Nephron (organoid): ENCODE measurements around the gene BRSK2.

ENCODE experiments used
- H3K27ac Mint-ChIP-seq, 3 experiments: 2 replicates each; pipeline ENCODE4 v1.8.0; 2020; ENCODE audit warnings: mixed read lengths in 3 of 3, mild to moderate bottlenecking in 2 of 3, moderate library complexity in 1 of 3
- H3K27me3 Mint-ChIP-seq: 2 replicates; pipeline ENCODE4 v1.8.0; 2021; ENCODE audit warnings: low read depth, mild to moderate bottlenecking, moderate library complexity, mixed read lengths
- H3K36me3 Mint-ChIP-seq: 2 replicates; pipeline ENCODE4 v1.8.0; 2020; ENCODE audit warnings: low read depth, mixed read lengths
- H3K4me1 Mint-ChIP-seq: 2 replicates; pipeline ENCODE4 v1.8.0; 2020; ENCODE audit warnings: mixed read lengths
- H3K4me3 Mint-ChIP-seq, 3 experiments: 2 replicates each; pipeline ENCODE4 v1.8.0; 2020; ENCODE audit warnings: mild to moderate bottlenecking in 3 of 3, mixed read lengths in 3 of 3, moderate library complexity in 2 of 3
- H3K9me3 Mint-ChIP-seq: 2 replicates; pipeline ENCODE4 v1.8.0; 2020; ENCODE audit warnings: mixed read lengths
- TF ChIP-seq, protein P1 (sequence below), 3 experiments: fragments of 200-600 bp; sonication (generic); IDR thresholded peaks; one replicate each; pipeline ENCODE4 v1.5.0; 2021; ENCODE audit warnings: antibody characterized with exemption in 3 of 3; ENCODE audit not compliant: unreplicated experiment in 3 of 3

BRSK2 gene

DNA sequence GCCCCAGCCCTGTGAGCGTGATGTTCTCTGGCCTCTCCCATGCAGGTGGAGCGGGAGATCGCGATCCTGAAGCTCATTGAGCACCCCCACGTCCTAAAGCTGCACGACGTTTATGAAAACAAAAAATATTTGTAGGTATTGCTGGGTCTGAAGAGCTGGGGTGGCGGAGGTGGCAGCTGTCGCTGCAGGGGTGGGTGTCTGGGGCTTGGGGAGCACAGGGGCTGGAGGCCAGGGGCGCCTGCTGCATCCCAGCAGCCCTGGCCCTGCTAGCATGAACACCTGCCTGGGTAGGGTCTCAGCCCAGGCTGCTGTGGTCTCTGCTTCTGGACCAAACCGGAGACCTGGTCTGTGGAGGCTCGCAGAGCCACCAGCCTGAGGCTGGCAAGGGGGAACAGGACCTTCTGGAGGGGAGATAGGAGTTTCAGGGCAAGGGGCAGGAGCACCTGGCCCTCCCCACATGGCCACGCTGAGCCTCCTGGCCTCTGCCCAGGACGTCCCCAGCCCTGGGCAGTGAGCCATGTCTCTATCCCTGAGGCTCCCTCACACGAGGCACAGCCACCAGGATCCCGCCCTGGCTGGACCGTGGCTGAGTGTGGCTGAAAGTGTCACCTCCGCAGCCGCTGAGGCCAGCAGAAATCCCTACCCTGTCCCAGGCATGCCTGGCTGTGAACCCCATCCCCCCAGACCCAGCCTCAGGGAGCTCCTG, 48.7 kb downstream of the BRSK2 start:
- TF ChIP-seq, protein P1, sequence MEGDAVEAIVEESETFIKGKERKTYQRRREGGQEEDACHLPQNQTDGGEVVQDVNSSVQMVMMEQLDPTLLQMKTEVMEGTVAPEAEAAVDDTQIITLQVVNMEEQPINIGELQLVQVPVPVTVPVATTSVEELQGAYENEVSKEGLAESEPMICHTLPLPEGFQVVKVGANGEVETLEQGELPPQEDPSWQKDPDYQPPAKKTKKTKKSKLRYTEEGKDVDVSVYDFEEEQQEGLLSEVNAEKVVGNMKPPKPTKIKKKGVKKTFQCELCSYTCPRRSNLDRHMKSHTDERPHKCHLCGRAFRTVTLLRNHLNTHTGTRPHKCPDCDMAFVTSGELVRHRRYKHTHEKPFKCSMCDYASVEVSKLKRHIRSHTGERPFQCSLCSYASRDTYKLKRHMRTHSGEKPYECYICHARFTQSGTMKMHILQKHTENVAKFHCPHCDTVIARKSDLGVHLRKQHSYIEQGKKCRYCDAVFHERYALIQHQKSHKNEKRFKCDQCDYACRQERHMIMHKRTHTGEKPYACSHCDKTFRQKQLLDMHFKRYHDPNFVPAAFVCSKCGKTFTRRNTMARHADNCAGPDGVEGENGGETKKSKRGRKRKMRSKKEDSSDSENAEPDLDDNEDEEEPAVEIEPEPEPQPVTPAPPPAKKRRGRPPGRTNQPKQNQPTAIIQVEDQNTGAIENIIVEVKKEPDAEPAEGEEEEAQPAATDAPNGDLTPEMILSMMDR (IDR thresholded peaks at IDR 0.05; ENCODE audit: unreplicated experiment in 3 of 3), result no peak
- Mint-ChIP-seq H3K36me3 (no peaks in the 10 kb centered on the region), H3K4me3 (no peak overlapping the region), H3K4me1 (no peaks in the 10 kb centered on the region), H3K27ac (no peak overlapping the region), H3K27me3 (peaks cover 6% of the 10 kb centered on the region), H3K9me3 (no peaks in the 10 kb centered on the region)

DNA sequence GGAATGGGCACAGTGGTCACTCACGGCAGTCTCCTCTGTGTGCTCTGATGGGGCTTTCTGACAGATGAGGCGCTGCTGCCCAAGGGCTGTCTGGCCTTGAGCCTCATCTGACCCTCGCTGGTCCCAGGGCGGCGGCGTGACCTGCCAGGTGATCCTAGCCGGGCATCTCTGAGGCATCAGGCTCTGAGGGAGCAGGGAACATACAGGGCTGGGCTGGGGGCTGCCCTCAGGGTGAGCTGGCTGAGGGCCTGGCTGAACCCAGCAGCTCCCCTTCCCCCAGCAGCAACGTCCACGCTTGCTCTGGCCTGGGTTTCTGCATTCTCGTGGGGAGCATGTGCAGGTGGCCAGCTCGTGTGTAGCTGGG, 49.2 kb downstream of the BRSK2 start:
- Mint-ChIP-seq H3K27me3 (peaks cover 4% of the 10 kb centered on the region), H3K36me3 (no peaks in the 10 kb centered on the region), H3K9me3 (no peaks in the 10 kb centered on the region), H3K4me3 (no peak overlapping the region), H3K4me1 (no peaks in the 10 kb centered on the region), H3K27ac (no peak overlapping the region)
- TF ChIP-seq, protein P1 (IDR thresholded peaks at IDR 0.05; ENCODE audit: unreplicated experiment in 3 of 3), result no peak

DNA sequence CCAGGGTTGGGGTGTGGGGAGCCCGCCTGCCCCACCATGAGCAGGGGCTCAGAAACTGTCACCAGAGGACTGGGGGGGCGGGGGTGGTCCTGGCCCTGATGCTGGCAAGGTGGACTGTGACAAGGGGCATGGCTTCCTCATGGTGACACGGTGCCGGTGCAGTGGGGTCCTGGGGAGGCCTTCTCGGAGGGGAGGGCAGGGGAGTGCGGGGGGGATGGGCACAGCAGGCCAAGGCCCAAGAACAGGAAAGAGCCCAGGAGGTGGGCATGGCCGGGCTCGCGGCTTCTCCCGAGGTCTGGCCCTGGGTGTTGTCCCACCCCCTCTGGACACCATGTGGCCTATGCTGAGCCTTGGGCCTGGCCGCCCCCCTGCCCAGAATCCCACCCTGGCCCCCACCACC, 49.6 kb downstream of the BRSK2 start:
- TF ChIP-seq, protein P1 (IDR thresholded peaks at IDR 0.05; ENCODE audit: unreplicated experiment in 3 of 3), result no peak
- H3K27ac Mint-ChIP-seq, result no peak overlapping the region
- H3K9me3 Mint-ChIP-seq, result no peaks in the 10 kb centered on the region
- H3K36me3 Mint-ChIP-seq, result no peaks in the 10 kb centered on the region
- H3K27me3 Mint-ChIP-seq, result no peaks in the 10 kb centered on the region
- no peak overlapping the region for H3K4me3 Mint-ChIP-seq
- no peaks in the 10 kb centered on the region for H3K4me1 Mint-ChIP-seq

DNA sequence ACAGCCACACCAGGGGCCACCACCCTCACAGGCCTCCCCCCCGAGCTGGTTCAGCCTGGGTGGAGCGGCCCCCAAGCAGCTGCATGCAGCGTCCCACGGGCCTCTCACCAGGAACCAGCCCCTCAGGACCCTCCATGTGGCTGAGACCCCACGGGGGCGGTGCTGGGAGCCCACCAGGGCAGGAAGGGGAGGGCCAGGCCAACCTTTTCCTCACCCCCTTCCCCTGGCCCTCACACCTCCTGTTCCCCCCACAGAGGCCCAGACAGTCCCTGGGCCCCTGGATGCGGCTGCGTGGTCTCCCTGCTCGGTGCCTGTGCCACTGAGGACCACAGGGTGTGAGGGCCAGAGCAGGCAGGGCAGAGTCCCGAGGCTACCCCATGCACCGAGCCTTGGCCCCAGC, 50.3 kb downstream of the BRSK2 start:
- Mint-ChIP-seq H3K4me3 (no peak overlapping the region), H3K27ac (no peak overlapping the region), H3K36me3 (no peaks in the 10 kb centered on the region), H3K27me3 (no peaks in the 10 kb centered on the region), H3K4me1 (no peaks in the 10 kb centered on the region), H3K9me3 (no peaks in the 10 kb centered on the region)
- TF ChIP-seq, protein P1 (IDR thresholded peaks at IDR 0.05; ENCODE audit: unreplicated experiment in 3 of 3), result no peak

DNA sequence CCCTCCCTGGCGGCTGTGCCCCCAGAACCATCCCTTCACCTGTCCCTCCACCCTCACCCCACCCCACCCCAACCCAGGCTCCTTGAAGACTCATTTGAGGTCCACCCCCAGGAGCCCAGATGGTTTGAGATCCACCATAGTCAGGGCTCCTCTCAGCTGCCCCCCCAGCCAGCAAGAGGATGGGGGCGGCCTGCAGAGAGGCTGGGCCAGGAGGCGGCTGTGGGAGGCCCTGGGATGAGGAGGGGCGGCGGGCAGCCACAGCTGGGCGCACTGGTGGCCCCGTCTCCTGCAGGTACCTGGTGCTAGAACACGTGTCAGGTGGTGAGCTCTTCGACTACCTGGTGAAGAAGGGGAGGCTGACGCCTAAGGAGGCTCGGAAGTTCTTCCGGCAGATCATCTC, 50.8 kb downstream of the BRSK2 start:
- Mint-ChIP-seq H3K27me3 (no peaks in the 10 kb centered on the region), H3K4me3 (no peak overlapping the region), H3K36me3 (no peaks in the 10 kb centered on the region), H3K9me3 (no peaks in the 10 kb centered on the region), H3K27ac (no peak overlapping the region), H3K4me1 (no peaks in the 10 kb centered on the region)
- TF ChIP-seq, protein P1 (IDR thresholded peaks at IDR 0.05; ENCODE audit: unreplicated experiment in 3 of 3), result no peak

DNA sequence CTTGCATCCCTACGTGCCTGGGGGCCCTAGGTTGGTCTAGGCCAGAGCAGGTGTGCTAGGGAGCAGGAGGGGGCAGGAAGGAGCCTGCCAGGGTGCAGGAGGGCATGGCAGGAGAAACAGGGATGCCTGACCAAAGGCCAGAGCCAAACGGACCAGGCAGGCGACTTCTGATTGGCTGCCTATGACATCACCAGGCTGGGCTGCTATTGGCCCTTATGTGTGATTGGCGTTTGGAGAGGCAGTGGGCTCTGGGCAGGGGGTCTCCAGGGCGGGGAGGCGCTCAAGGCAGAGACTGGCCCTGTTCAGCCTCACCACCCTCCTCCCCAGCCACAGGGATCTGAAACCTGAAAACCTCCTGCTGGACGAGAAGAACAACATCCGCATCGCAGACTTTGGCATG, 52.4 kb downstream of the BRSK2 start:
- TF ChIP-seq, protein P1 (IDR thresholded peaks at IDR 0.05; ENCODE audit: unreplicated experiment in 3 of 3), result no peak

More for the DNA sequence above, 52.4 kb downstream of the BRSK2 start:
- no peak overlapping the region for H3K27ac Mint-ChIP-seq
- H3K27me3 Mint-ChIP-seq, result no peaks in the 10 kb centered on the region
- no peaks in the 10 kb centered on the region for H3K4me1 Mint-ChIP-seq
- no peak overlapping the region for H3K4me3 Mint-ChIP-seq
- no peaks in the 10 kb centered on the region for H3K9me3 Mint-ChIP-seq
- H3K36me3 Mint-ChIP-seq, result no peaks in the 10 kb centered on the region
